Endodermal cell (in vitro differentiated cells): ENCODE results near the gene C1orf167. TPM values are rescaled to one million over a fixed set of nuclear protein-coding genes. Genes with fewer than 3 reads are reported as not detected.
"Not testable (repeated sequence)": the region's sequence is repeated elsewhere in the genome, so short reads cannot be mapped to it uniquely, and the experiment has no call there.

Source experiments
- DNase-seq: peaks from one replicate; pipeline ENCODE4 v3.0.0-alpha.2; 2017
- H3K27ac ChIP-seq: 2 replicates; pipeline ENCODE4 v1.5.1; 2013; ENCODE audit warnings: mild to moderate bottlenecking, low read depth, low read length, moderate library complexity
- H3K27me3 ChIP-seq: 2 replicates; pipeline ENCODE4 v1.6.1; 2013; ENCODE audit warnings: mild to moderate bottlenecking, low read length, moderate library complexity; ENCODE audit not compliant: insufficient read depth, control insufficient read depth, poor library complexity, severe bottlenecking
- H3K36me3 ChIP-seq: 2 replicates; pipeline ENCODE4 v1.7.0; 2013; ENCODE audit warnings: mild to moderate bottlenecking, low read length, moderate library complexity; ENCODE audit not compliant: control insufficient read depth, insufficient read depth
- H3K4me1 ChIP-seq: one replicate; pipeline ENCODE4 v1.7.0; 2013; ENCODE audit warnings: low read length; ENCODE audit not compliant: control insufficient read depth, insufficient read depth
- H3K4me3 ChIP-seq: 2 replicates; pipeline ENCODE4 v1.5.1; 2013; ENCODE audit warnings: mild to moderate bottlenecking, low read length, moderate library complexity
- H3K9ac ChIP-seq: 2 replicates; pipeline ENCODE4 v1.6.1; 2013; ENCODE audit warnings: mild to moderate bottlenecking, low read length, moderate library complexity; ENCODE audit not compliant: poor library complexity, severe bottlenecking; ENCODE audit errors: extremely low read depth
- H3K9me3 ChIP-seq: 2 replicates; pipeline ENCODE4 v1.6.1; 2013; ENCODE audit warnings: mild to moderate bottlenecking, low read length, moderate library complexity; ENCODE audit not compliant: control insufficient read depth
- H3K27ac Mint-ChIP-seq: 2 replicates; pipeline ENCODE4 v1.8.0; 2020; ENCODE audit warnings: mixed read lengths
- H3K27me3 Mint-ChIP-seq: 2 replicates; pipeline ENCODE4 v1.8.0; 2021; ENCODE audit warnings: mild to moderate bottlenecking, mixed read lengths; ENCODE audit not compliant: insufficient read depth
- H3K36me3 Mint-ChIP-seq: 2 replicates; pipeline ENCODE4 v1.8.0; 2020; ENCODE audit warnings: low read depth, mixed read lengths
- H3K4me1 Mint-ChIP-seq: 2 replicates; pipeline ENCODE4 v1.8.0; 2020; ENCODE audit warnings: mixed read lengths
- H3K4me3 Mint-ChIP-seq: 2 replicates; pipeline ENCODE4 v1.8.0; 2020; ENCODE audit warnings: mild to moderate bottlenecking, moderate library complexity, mixed read lengths
- H3K9me3 Mint-ChIP-seq: 2 replicates; pipeline ENCODE4 v1.8.0; 2020; ENCODE audit warnings: mild to moderate bottlenecking, mixed read lengths
- CTCF ChIP-seq: fragments of 200-600 bp; sonication (generic); conservative IDR thresholded peaks from 2 replicates; pipeline ENCODE4 v1.5.0; 2021; ENCODE audit warnings: antibody characterized with exemption, mild to moderate bottlenecking
- WGBS, 2 experiments: methylation state at CpG; one replicate each; pipeline versions ENCODE4 v1.1.5 to v1.1.7; 2013; ENCODE audit warnings: missing lambda C conversion rate in 2 of 2, mixed read lengths in 1 of 2; ENCODE audit not compliant: insufficient coverage in 1 of 2, insufficient read length in 1 of 2; 5-methylcytosine and 5-hydroxymethylcytosine counted together
- total RNA-seq, 2 donors: library from RNA; stranded (reverse); fragmentation: NEBNext Ultra II Directional in 1 of 2; extraction: Animal tissue kit (Norgen Biotek cat#: 25700) in 1 of 2; gene quantifications; 2 replicates in 1 of 2; 3 replicates in 1 of 2; pipeline ENCODE4 v1.2.1, GENCODE V29; 2021

The C1orf167 gene
- total RNA-seq, 2 donors from 2014 or later, result 0.95 to 1.4 TPM

- no peaks in the 10 kb centered on the region for H3K9me3 Mint-ChIP-seq
- no peak for DNase-seq
- WGBS, 2 experiments, result 10 to 36% methylated on average over 3 to 6 of the region's 6 CpGs
- peak; percentile 0 for TF ChIP-seq CTCF
- Histone ChIP-seq H3K27ac (no peak overlapping the region), H3K9me3 (no peaks in the 10 kb centered on the region), H3K4me1 (peaks cover 18% of the 10 kb centered on the region), H3K4me3 (peak overlapping the region; percentile 78), H3K27me3 (no peaks in the 10 kb centered on the region), H3K9ac (no peak overlapping the region), H3K36me3 (peaks cover 21% of the 10 kb centered on the region)
- H3K27me3 Mint-ChIP-seq, result no peaks in the 10 kb centered on the region
- peak overlapping the region; percentile 97 for H3K4me3 Mint-ChIP-seq
- peak overlapping the region; percentile 92 for H3K27ac Mint-ChIP-seq
- H3K36me3 Mint-ChIP-seq, result peaks cover 23% of the 10 kb centered on the region
- H3K4me1 Mint-ChIP-seq, result peaks cover 34% of the 10 kb centered on the region
These were observed 40.6 kb downstream of the C1orf167 start for GRCh38 chr1:11802616-11802972.

GRCh38 chr1:11802973-11803885 lies 41.2 kb downstream of the C1orf167 start:
- H3K4me3 Mint-ChIP-seq, result peak overlapping the region; percentile 97
- 6 to 14% methylated on average over 15 to 28 of the region's 28 CpGs for WGBS, 2 experiments
- peaks cover 26% of the 10 kb centered on the region for H3K36me3 Mint-ChIP-seq
- peaks cover 18% of the 10 kb centered on the region for H3K4me1 ChIP-seq
- H3K9ac ChIP-seq, result no peak overlapping the region
- peaks cover 37% of the 10 kb centered on the region for H3K4me1 Mint-ChIP-seq
- H3K27ac ChIP-seq, result peak overlapping the region; percentile 48
- H3K9me3 Mint-ChIP-seq, result no peaks in the 10 kb centered on the region
- peak; percentile 98 for DNase-seq
- peak; percentile 6 for TF ChIP-seq CTCF
- H3K27me3 Mint-ChIP-seq, result no peaks in the 10 kb centered on the region
- H3K9me3 ChIP-seq, result no peaks in the 10 kb centered on the region
- H3K36me3 ChIP-seq, result peaks cover 27% of the 10 kb centered on the region
- peak overlapping the region; percentile 92 for H3K27ac Mint-ChIP-seq
- H3K27me3 ChIP-seq, result no peaks in the 10 kb centered on the region
- peak overlapping the region; percentile 78 for H3K4me3 ChIP-seq

GRCh38 chr1:11803924-11804665 lies 42.1 kb downstream of the C1orf167 start:
- Histone ChIP-seq H3K27ac (peak overlapping the region; percentile 48), H3K4me3 (peak overlapping the region; percentile 98), H3K4me1 (peaks cover 18% of the 10 kb centered on the region), H3K36me3 (peaks cover 34% of the 10 kb centered on the region), H3K9ac (peak overlapping the region; percentile 84)
- H3K9me3 ChIP-seq, H3K27me3 ChIP-seq, DNase-seq, H3K9me3 Mint-ChIP-seq, H3K27me3 Mint-ChIP-seq: not testable (repeated sequence)
- H3K4me3 Mint-ChIP-seq, result peak overlapping the region; percentile 97
- peaks cover 37% of the 10 kb centered on the region for H3K4me1 Mint-ChIP-seq
- H3K36me3 Mint-ChIP-seq, result peaks cover 27% of the 10 kb centered on the region
- WGBS, 2 experiments, result 72 to 87% methylated on average over 8 to 9 of the region's 9 CpGs
- peak overlapping the region; percentile 92 for H3K27ac Mint-ChIP-seq
